Anterior cingulate cortex (tissue), 58 donors: ENCODE data around the gene JDP2.

Experiments used
- DNase-seq, 58 donors: peaks; one replicate each; lab custom pipeline; 2025; lab: John Stamatoyannopoulos, UW

The JDP2 gene

GRCh38 chr14:75406856-75407255, 21.0 kb upstream of the JDP2 start:
- no peak for DNase-seq

- no peak for DNase-seq
Measured at GRCh38 chr14:75409316-75410205, 18.3 kb upstream of the JDP2 start.

- DNase-seq, result no peak
Measured at GRCh38 chr14:75411214-75411540, 16.6 kb upstream of the JDP2 start.

GRCh38 chr14:75413013-75413412, 14.8 kb upstream of the JDP2 start:
- no peak for DNase-seq

- DNase-seq, result no peak
Measured at GRCh38 chr14:75417674-75418073, 10.1 kb upstream of the JDP2 start.

- no peak for DNase-seq
Measured at GRCh38 chr14:75418850-75419768, 8.7 kb upstream of the JDP2 start.

- no peak for DNase-seq
Measured at GRCh38 chr14:75422169-75422568, 5.7 kb upstream of the JDP2 start.

GRCh38 chr14:75424496-75424895, 3.3 kb upstream of the JDP2 start:
- no peak for DNase-seq

GRCh38 chr14:75425446-75425845, 2.4 kb upstream of the JDP2 start:
- no peak for DNase-seq

- DNase-seq, result peak in 4 of 58 donors; percentile 9 to 43 (median 38)
Measured at GRCh38 chr14:75426332-75427125, 1.3 kb upstream of the JDP2 start.

GRCh38 chr14:75427126-75427481, 718 bp upstream of the JDP2 start:
- peak in 4 of 58 donors; percentile 42 to 65 (median 47) for DNase-seq

GRCh38 chr14:75428230-75429104, 645 bp downstream of the JDP2 start:
- peak in 20 of 58 donors; percentile 20 to 64 (median 29) for DNase-seq

GRCh38 chr14:75429562-75429961, 1.7 kb downstream of the JDP2 start:
- DNase-seq, result peak in 3 of 58 donors; percentile 22 to 54 (median 33)

- peak in 23 of 58 donors; percentile 14 to 49 (median 31) for DNase-seq
Measured at GRCh38 chr14:75430116-75430515, 2.3 kb downstream of the JDP2 start.

- DNase-seq, result peak in 12 of 58 donors; percentile 17 to 45 (median 21)
Measured at GRCh38 chr14:75430526-75430925, 2.7 kb downstream of the JDP2 start.

GRCh38 chr14:75430976-75431375, 3.2 kb downstream of the JDP2 start:
- DNase-seq, result no peak

- DNase-seq, result no peak
Measured at GRCh38 chr14:75431827-75432226, 4.0 kb downstream of the JDP2 start.

GRCh38 chr14:75432411-75432810, 4.6 kb downstream of the JDP2 start:
- DNase-seq, result no peak

- no peak for DNase-seq
Measured at GRCh38 chr14:75433631-75434071, 5.8 kb downstream of the JDP2 start.
